Measurements from ENCODE around the gene TMEM255A. TPM values are rescaled to one million over a fixed set of nuclear protein-coding genes. Genes with fewer than 3 reads are reported as not detected.

TMEM255A gene
- total and polyA plus RNA-seq, 2 of the 4 experiments (the other 2 are of a cell fraction), result 0.03 TPM; not detected in 1

DNA sequence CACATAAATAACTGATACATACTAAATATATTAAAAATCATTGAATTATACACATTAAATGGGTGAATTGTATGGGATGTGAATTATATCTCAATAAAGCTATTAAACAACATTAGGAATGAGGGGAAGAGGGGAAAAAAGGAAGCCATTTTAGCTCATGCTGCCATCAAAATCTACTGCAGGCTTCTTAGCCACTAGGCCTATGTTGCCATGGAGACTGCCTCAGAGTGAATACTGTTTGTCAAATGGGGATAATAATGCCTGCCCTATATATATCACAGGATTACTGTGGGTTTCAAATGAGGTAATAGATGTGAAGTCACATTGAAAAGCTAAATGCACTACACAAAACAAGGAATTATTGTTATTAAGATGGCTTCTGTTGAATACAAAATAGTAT, 21.2 kb downstream of the TMEM255A start:
- DNase-seq (no peak), ATAC-seq (ENCODE audit: low read depth) (no peak)
- no peak overlapping the region for H3K56ac ChIP-seq (ENCODE audit: extremely low read depth, insufficient read depth, low read length)
- TF ChIP-seq, protein P1, sequence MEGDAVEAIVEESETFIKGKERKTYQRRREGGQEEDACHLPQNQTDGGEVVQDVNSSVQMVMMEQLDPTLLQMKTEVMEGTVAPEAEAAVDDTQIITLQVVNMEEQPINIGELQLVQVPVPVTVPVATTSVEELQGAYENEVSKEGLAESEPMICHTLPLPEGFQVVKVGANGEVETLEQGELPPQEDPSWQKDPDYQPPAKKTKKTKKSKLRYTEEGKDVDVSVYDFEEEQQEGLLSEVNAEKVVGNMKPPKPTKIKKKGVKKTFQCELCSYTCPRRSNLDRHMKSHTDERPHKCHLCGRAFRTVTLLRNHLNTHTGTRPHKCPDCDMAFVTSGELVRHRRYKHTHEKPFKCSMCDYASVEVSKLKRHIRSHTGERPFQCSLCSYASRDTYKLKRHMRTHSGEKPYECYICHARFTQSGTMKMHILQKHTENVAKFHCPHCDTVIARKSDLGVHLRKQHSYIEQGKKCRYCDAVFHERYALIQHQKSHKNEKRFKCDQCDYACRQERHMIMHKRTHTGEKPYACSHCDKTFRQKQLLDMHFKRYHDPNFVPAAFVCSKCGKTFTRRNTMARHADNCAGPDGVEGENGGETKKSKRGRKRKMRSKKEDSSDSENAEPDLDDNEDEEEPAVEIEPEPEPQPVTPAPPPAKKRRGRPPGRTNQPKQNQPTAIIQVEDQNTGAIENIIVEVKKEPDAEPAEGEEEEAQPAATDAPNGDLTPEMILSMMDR (conservative IDR thresholded peaks at IDR 0.05; ENCODE audit: low read depth, low read length), result no peak
- no peak overlapping the region for H2BK20ac ChIP-seq (ENCODE audit: low read depth, low read length)
- H2AK9ac ChIP-seq (replicated peaks; ENCODE audit: low read depth, low read length, poor library complexity), result no peak overlapping the region
- H3K4me2 ChIP-seq (ENCODE audit: low read depth, low read length), result no peak overlapping the region
- ChIA-PET POLR2A (ENCODE audit: unreplicated experiment) (no interaction called here), CTCF (no interaction called here)
- no peak overlapping the region for H3K23ac ChIP-seq (ENCODE audit: low read depth, low read length)
- H3K4me3 ChIP-seq (ENCODE audit: insufficient read depth, low read depth, low read length), result no peak overlapping the region
- BruUV-seq (replicated peaks), result no TSS peak
- intact Hi-C loops (cut with micrococcal nuclease), result no loop called here
- H2BK15ac ChIP-seq (ENCODE audit: low read depth, low read length), result no peak overlapping the region
- no peak overlapping the region for H3K27ac ChIP-seq (ENCODE audit: insufficient read depth, low read length)
- peaks cover 4% of the 10 kb centered on the region for H3K27me3 ChIP-seq (ENCODE audit: control insufficient read depth, insufficient read depth, low read length)
- H4K8ac ChIP-seq (ENCODE audit: low read depth in 2 of 2, low read length in 2 of 2), result no peak overlapping the region
- dilution Hi-C loops (cut with HindIII; ENCODE audit: low sequenced_read_pairs, unreplicated experiment), result no loop called here
- no peak overlapping the region for H4K91ac ChIP-seq (ENCODE audit: insufficient read depth, low read depth, low read length)
- H3K36me3 ChIP-seq (ENCODE audit: control insufficient read depth, insufficient read depth, low read length), result no peaks in the 10 kb centered on the region
- H4K5ac ChIP-seq (ENCODE audit: low read depth, low read length), result no peak overlapping the region
- H4K20me1 ChIP-seq (ENCODE audit: insufficient read depth, low read length), result no peaks in the 10 kb centered on the region
- no peaks in the 10 kb centered on the region for H3K9me1 ChIP-seq (ENCODE audit: insufficient read depth, low read length)
- no peak overlapping the region for H3K9ac ChIP-seq (ENCODE audit: low read depth, low read length)
- no peak overlapping the region for H2BK120ac ChIP-seq (ENCODE audit: low read depth, low read length)
- no peak overlapping the region for H3K4ac ChIP-seq (ENCODE audit: low read depth, low read length)
- no peaks in the 10 kb centered on the region for H3K79me1 ChIP-seq (ENCODE audit: low read depth in 1 of 2, low read length in 2 of 2)
- H3K14ac ChIP-seq (replicated peaks; ENCODE audit: low read depth, low read length), result no peak overlapping the region
- in situ Hi-C loops (cut with MboI; ENCODE audit: low sequenced_read_pairs), result no loop called here
- H2AK5ac ChIP-seq (ENCODE audit: low read depth, low read length), result no peak overlapping the region
- no peak overlapping the region for H3K18ac ChIP-seq (ENCODE audit: low read depth, low read length)
- H2AFZ ChIP-seq (replicated peaks; ENCODE audit: low read length, poor library complexity), result no peak overlapping the region
- H3K9me3 ChIP-seq (ENCODE audit: control insufficient read depth, insufficient read depth, low read length), result no peaks in the 10 kb centered on the region
- no peaks in the 10 kb centered on the region for H3K4me1 ChIP-seq (ENCODE audit: control insufficient read depth, insufficient read depth, low read length)
- no peak overlapping the region for H2BK5ac ChIP-seq (ENCODE audit: low read depth, low read length, poor library complexity, severe bottlenecking)
